HCT116 (cell line): Measurements from ENCODE around the gene SELENOS. TPM values are rescaled to one million over a fixed set of nuclear protein-coding genes. Genes with fewer than 3 reads are reported as not detected.

Experiments
- ATAC-seq: fragments of 200-7000 bp; cut with Tn5 transposase; 2 replicates; pipeline ENCODE4 v1.9.1; 2020; ENCODE audit warnings: mild to moderate bottlenecking, moderate library complexity
- BruUV-seq: library from RNA; stranded (reverse); fragments of 400-500 nt; replicated peaks from 2 replicates; lab custom pipeline; 2021; lab: Mats Ljungman, UMichigan
- CTCF ChIA-PET: fragments of 300-600 bp; sonication (Branson Sonifier 250); formaldehyde crosslinking; loops from one replicate; lab custom pipeline; 2021; ENCODE audit warnings: antibody characterized with exemption; lab: Charles Lee
- POLR2A ChIA-PET: fragments of 300-600, 350-600 bp; sonication (Branson Sonifier 250); formaldehyde crosslinking; loops from one replicate; lab custom pipeline; 2021; ENCODE audit warnings: antibody characterized with exemption; lab: Charles Lee
- RAD21 ChIA-PET, 2 experiments: fragments of 300-600 bp; sonication (Branson Sonifier 250); formaldehyde crosslinking; loops; one replicate each; lab custom pipeline; 2023; ENCODE audit warnings: low total read pairs in 2 of 2; ENCODE audit not compliant: uncharacterized antibody in 2 of 2, unreplicated experiment in 2 of 2, low non-redundant PET in 1 of 2; lab: Charles Lee
- DNase-seq: peaks from one replicate; pipeline ENCODE4 v3.0.0-alpha.2; 2010; ENCODE audit warnings: low read depth, low spot score
- H2AFZ ChIP-seq: fragments of 200-600 bp; shearing (Covaris generic), sonication (generic); 2 replicates; pipeline ENCODE4 v1.6.1; 2017; ENCODE audit warnings: low read depth, mixed run types, mixed read lengths, antibody characterized with exemption, low read length; ENCODE audit not compliant: poor library complexity, severe bottlenecking
- H3K27ac ChIP-seq: 2 replicates; pipeline ENCODE4 v1.5.1; 2012; ENCODE audit warnings: low read depth, low read length
- H3K27me3 ChIP-seq: fragments of 200-600 bp; sonication (generic); 2 replicates; pipeline ENCODE4 v1.6.1; 2016; ENCODE audit warnings: mixed run types, low read length, mixed read lengths; ENCODE audit not compliant: insufficient read depth
- H3K36me3 ChIP-seq, 2 experiments: fragments of 200-500 bp in 1 of 2; fragments of 200-600 bp in 1 of 2; sonication (Bioruptor generic) in 1 of 2; sonication (generic) in 1 of 2; 2 replicates each; pipeline versions ENCODE4 v1.5.1 to v1.6.1; 2014 to 2016; ENCODE audit warnings: low read length in 2 of 2, inconsistent platforms in 1 of 2, mixed read lengths in 1 of 2, mixed run types in 1 of 2; ENCODE audit not compliant: insufficient read depth in 2 of 2, control insufficient read depth in 1 of 2
- H3K4me1 ChIP-seq, 2 experiments: fragments of 200-600 bp in 1 of 2; sonication (generic) in 1 of 2; 2 replicates each; pipeline versions ENCODE4 v1.5.1 to v1.6.1; 2012 to 2017; ENCODE audit warnings: low read length in 2 of 2, inconsistent platforms in 1 of 2, mild to moderate bottlenecking in 1 of 2, mixed read lengths in 1 of 2, mixed run types in 1 of 2, moderate library complexity in 1 of 2; ENCODE audit not compliant: insufficient read depth in 2 of 2, control insufficient read depth in 1 of 2
- H3K4me2 ChIP-seq: fragments of 200-600 bp; sonication (generic); 2 replicates; pipeline ENCODE4 v1.6.1; 2017; ENCODE audit warnings: mixed run types, low read length, mixed read lengths
- H3K4me3 ChIP-seq, 2 experiments: fragments of 200-600 bp in 1 of 2; sonication (generic) in 1 of 2; replicated peaks in 1 of 2; 2 replicates each; pipeline ENCODE4 v1.5.1; 2011 to 2016; ENCODE audit warnings: low read length in 2 of 2, control low read depth in 1 of 2, low read depth in 1 of 2, mild to moderate bottlenecking in 1 of 2, mixed read lengths in 1 of 2, mixed run types in 1 of 2
- H3K79me2 ChIP-seq: fragments of 200-600 bp; sonication (generic); 2 replicates; pipeline ENCODE4 v1.6.1; 2017; ENCODE audit warnings: mild to moderate bottlenecking, mixed run types, low read length, moderate library complexity, mixed read lengths; ENCODE audit not compliant: insufficient read depth
- H3K9ac ChIP-seq: fragments of 200-600 bp; sonication (generic); 2 replicates; pipeline ENCODE4 v1.6.1; 2016; ENCODE audit warnings: low read length, mixed read lengths
- H3K9me2 ChIP-seq: fragments of 200-600 bp; sonication (generic), shearing (Covaris generic); 2 replicates; pipeline ENCODE4 v1.6.1; 2017; ENCODE audit warnings: mixed run types, mild to moderate bottlenecking, moderate library complexity; ENCODE audit not compliant: insufficient read depth
- H3K9me3 ChIP-seq, 2 experiments: fragments of 200-500 bp in 1 of 2; fragments of 200-600 bp in 1 of 2; sonication (Bioruptor generic) in 1 of 2; sonication (generic) in 1 of 2; 2 replicates each; pipeline ENCODE4 v1.6.1; 2014 to 2017; ENCODE audit warnings: low read length in 2 of 2, mixed read lengths in 2 of 2, inconsistent platforms in 1 of 2, low read depth in 1 of 2, mild to moderate bottlenecking in 1 of 2, mixed run types in 1 of 2, moderate library complexity in 1 of 2; ENCODE audit not compliant: control insufficient read depth in 1 of 2, insufficient read depth in 1 of 2
- H4K20me1 ChIP-seq: fragments of 200-600 bp; sonication (generic), shearing (Covaris generic); 2 replicates; pipeline ENCODE4 v1.6.1; 2017; ENCODE audit warnings: mixed run types, mild to moderate bottlenecking, moderate library complexity; ENCODE audit not compliant: insufficient read depth
- CEBPB ChIP-seq: IDR thresholded peaks from 2 replicates; pipeline ENCODE4 v1.6.1; 2012; ENCODE audit warnings: low read depth
- JUND ChIP-seq: IDR thresholded peaks from 2 replicates; pipeline ENCODE4 v1.6.1; 2012
- POLR2A ChIP-seq: IDR thresholded peaks from 2 replicates; pipeline ENCODE4 v1.7.0; 2011; ENCODE audit warnings: borderline replicate concordance; ENCODE audit not compliant: insufficient read depth, insufficient read length; ENCODE audit errors: extremely low read depth
- RAD21 ChIP-seq: IDR thresholded peaks from 2 replicates; pipeline ENCODE4 v1.6.1; 2012; ENCODE audit warnings: low read depth, mild to moderate bottlenecking
- intact Hi-C: fragments of 100-400 bp; cut with micrococcal nuclease; formaldehyde crosslinking; loops from 2 replicates; pipeline ENCODE4 v1.10.0; 2022
- total RNA-seq: library from RNA; stranded (reverse); gene quantifications from one replicate; pipeline ENCODE4 v1.2.1, GENCODE V29; 2021; ENCODE audit not compliant: unreplicated experiment
- TF ChIP-seq, protein P1 (sequence below): IDR thresholded peaks from 2 replicates; pipeline ENCODE4 v1.6.1; 2012; ENCODE audit warnings: low read depth
- TF ChIP-seq, protein P2 (sequence below), 3 experiments: fragments of 200-600 bp in 1 of 3; sonication (generic) in 1 of 3; IDR thresholded peaks in 2 of 3; conservative IDR thresholded peaks in 1 of 3; 2 replicates each; pipeline ENCODE4 v1.5.1; 2012 to 2017; ENCODE audit warnings: low read depth in 2 of 3, low read length in 2 of 3, antibody characterized with exemption in 1 of 3, borderline replicate concordance in 1 of 3, control low read depth in 1 of 3, mild to moderate bottlenecking in 1 of 3, mixed read lengths in 1 of 3, mixed run types in 1 of 3, moderate library complexity in 1 of 3; ENCODE audit not compliant: insufficient read depth in 1 of 3

Gene SELENOS
- total RNA-seq, 1 experiment from 2014 or later = 45.6 TPM

DNA sequence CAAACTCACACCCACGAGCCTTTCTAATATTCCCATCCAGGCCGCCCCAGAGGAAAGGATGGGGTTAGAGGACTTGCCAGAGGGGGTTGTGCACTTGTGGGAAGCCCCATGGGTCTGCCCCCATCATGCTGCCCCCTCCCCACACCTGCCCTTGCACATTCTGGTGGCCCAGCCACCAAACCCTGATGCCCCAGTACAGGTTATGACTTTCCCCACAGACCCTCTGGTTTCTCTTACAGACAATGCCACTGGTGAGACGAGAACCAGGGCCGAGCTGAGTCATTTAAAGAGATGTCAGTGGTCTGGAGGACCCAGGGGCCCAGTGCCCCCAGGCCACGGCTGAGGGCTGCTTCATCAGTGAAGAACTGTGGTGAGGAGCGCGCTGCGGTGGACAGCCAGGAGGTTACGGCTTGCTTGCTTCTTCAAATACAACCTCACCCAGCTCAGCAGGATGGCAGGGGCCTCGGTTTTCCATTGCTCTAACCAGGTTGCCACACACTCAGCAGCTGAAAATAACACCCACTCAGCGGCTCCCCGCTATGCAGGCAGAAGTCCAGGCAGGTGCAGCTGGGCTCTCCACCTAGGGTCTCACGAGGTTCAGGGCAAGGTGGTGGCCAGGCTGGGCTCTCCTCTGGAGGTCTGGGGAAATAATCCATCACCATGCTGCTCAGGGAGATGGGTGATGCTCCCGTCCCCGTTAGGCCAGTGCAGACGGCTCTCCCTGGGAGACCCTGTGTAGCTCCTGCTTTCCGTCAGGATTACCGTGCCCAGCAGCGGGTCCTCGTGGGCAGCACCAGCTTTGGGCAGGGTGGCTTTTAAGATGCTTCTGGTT, 31.5 kb upstream of the SELENOS start:
- H3K4me2 ChIP-seq = no peak overlapping the region
- TF ChIP-seq POLR2A = no peak
- TF ChIP-seq, protein P1, sequence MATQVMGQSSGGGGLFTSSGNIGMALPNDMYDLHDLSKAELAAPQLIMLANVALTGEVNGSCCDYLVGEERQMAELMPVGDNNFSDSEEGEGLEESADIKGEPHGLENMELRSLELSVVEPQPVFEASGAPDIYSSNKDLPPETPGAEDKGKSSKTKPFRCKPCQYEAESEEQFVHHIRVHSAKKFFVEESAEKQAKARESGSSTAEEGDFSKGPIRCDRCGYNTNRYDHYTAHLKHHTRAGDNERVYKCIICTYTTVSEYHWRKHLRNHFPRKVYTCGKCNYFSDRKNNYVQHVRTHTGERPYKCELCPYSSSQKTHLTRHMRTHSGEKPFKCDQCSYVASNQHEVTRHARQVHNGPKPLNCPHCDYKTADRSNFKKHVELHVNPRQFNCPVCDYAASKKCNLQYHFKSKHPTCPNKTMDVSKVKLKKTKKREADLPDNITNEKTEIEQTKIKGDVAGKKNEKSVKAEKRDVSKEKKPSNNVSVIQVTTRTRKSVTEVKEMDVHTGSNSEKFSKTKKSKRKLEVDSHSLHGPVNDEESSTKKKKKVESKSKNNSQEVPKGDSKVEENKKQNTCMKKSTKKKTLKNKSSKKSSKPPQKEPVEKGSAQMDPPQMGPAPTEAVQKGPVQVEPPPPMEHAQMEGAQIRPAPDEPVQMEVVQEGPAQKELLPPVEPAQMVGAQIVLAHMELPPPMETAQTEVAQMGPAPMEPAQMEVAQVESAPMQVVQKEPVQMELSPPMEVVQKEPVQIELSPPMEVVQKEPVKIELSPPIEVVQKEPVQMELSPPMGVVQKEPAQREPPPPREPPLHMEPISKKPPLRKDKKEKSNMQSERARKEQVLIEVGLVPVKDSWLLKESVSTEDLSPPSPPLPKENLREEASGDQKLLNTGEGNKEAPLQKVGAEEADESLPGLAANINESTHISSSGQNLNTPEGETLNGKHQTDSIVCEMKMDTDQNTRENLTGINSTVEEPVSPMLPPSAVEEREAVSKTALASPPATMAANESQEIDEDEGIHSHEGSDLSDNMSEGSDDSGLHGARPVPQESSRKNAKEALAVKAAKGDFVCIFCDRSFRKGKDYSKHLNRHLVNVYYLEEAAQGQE = no peak
- TF ChIP-seq JUND = no peak
- no peak for TF ChIP-seq RAD21
- TF ChIP-seq, protein P2, sequence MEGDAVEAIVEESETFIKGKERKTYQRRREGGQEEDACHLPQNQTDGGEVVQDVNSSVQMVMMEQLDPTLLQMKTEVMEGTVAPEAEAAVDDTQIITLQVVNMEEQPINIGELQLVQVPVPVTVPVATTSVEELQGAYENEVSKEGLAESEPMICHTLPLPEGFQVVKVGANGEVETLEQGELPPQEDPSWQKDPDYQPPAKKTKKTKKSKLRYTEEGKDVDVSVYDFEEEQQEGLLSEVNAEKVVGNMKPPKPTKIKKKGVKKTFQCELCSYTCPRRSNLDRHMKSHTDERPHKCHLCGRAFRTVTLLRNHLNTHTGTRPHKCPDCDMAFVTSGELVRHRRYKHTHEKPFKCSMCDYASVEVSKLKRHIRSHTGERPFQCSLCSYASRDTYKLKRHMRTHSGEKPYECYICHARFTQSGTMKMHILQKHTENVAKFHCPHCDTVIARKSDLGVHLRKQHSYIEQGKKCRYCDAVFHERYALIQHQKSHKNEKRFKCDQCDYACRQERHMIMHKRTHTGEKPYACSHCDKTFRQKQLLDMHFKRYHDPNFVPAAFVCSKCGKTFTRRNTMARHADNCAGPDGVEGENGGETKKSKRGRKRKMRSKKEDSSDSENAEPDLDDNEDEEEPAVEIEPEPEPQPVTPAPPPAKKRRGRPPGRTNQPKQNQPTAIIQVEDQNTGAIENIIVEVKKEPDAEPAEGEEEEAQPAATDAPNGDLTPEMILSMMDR (IDR thresholded peaks at IDR 0.05 in 2 of 3, conservative IDR thresholded peaks at IDR 0.05 in 1 of 3; ENCODE audit: borderline replicate concordance in 1 of 3, insufficient read depth in 1 of 3, low read depth in 2 of 3, low read length in 2 of 3) = no peak
- no peak for TF ChIP-seq CEBPB
- no peaks in the 10 kb centered on the region for H3K4me1 ChIP-seq
- no peak overlapping the region for H2AFZ ChIP-seq
- H3K4me3 ChIP-seq = no peak overlapping the region
- H3K36me3 ChIP-seq = no peaks in the 10 kb centered on the region
- no peak overlapping the region for H3K9ac ChIP-seq
- RAD21 ChIA-PET = no interaction called here
- intact Hi-C loops = no loop called here
- H4K20me1 ChIP-seq = no peaks in the 10 kb centered on the region
- POLR2A ChIA-PET = no interaction called here
- ATAC-seq (no peak), DNase-seq (no peak)
- CTCF ChIA-PET = no interaction called here
- H3K27me3 ChIP-seq = no peaks in the 10 kb centered on the region
- H3K9me2 ChIP-seq = no peaks in the 10 kb centered on the region
- no peak overlapping the region for H3K27ac ChIP-seq
- H3K79me2 ChIP-seq = no peaks in the 10 kb centered on the region
- H3K9me3 ChIP-seq = no peaks in the 10 kb centered on the region
- no TSS peak for BruUV-seq
